C4-2B (cell line): ENCODE measurements around the gene ELANE.

ENCODE experiments used
- ZFX ChIP-seq: fragments of 450-650 bp; IDR thresholded peaks from 2 replicates; pipeline ENCODE4 v1.6.1; 2017
- TF ChIP-seq, protein P1 (sequence below): fragments of 450-650 bp; conservative IDR thresholded peaks from 2 replicates; pipeline ENCODE4 v1.5.1; 2017; ENCODE audit warnings: mild to moderate bottlenecking

DNA sequence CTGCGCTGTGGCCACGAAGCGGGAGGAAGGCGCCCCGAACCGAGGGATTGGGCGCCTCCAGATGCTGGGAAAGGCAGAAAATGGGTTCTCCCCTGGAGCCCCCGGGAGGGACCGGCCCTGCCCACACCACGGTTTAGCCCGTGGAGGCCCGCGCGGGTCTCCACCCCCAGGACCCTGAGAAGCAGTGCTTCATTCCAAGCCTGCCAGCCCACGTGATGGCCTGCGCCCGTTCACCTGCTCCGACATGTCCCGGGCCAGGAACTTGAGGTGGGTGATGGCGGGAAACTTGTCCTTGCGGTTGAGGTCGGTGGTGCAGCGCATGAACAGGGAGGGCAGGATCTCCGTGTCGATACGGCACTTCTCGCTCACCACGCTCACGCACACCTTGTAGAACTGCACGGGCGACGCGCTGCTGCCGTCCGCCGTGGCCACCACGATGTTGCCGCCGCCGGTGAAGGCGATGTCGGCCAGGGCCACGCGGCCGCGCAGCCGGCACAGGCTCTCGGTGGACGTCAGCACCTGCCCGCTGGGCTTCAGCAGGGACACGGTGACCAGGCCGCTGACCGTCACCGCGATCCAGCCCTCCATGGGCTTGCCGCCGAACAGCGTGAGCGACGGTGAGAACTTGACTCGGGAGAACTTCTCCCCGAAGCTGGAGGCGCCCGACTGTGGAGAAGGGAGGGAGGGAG lies 33.6 kb downstream of the ELANE start:
- TF ChIP-seq, protein P1, sequence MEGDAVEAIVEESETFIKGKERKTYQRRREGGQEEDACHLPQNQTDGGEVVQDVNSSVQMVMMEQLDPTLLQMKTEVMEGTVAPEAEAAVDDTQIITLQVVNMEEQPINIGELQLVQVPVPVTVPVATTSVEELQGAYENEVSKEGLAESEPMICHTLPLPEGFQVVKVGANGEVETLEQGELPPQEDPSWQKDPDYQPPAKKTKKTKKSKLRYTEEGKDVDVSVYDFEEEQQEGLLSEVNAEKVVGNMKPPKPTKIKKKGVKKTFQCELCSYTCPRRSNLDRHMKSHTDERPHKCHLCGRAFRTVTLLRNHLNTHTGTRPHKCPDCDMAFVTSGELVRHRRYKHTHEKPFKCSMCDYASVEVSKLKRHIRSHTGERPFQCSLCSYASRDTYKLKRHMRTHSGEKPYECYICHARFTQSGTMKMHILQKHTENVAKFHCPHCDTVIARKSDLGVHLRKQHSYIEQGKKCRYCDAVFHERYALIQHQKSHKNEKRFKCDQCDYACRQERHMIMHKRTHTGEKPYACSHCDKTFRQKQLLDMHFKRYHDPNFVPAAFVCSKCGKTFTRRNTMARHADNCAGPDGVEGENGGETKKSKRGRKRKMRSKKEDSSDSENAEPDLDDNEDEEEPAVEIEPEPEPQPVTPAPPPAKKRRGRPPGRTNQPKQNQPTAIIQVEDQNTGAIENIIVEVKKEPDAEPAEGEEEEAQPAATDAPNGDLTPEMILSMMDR, result no peak
- TF ChIP-seq ZFX, result no peak
